Measurements from ENCODE around the gene UXT.

- TF ChIP-seq, protein P1, sequence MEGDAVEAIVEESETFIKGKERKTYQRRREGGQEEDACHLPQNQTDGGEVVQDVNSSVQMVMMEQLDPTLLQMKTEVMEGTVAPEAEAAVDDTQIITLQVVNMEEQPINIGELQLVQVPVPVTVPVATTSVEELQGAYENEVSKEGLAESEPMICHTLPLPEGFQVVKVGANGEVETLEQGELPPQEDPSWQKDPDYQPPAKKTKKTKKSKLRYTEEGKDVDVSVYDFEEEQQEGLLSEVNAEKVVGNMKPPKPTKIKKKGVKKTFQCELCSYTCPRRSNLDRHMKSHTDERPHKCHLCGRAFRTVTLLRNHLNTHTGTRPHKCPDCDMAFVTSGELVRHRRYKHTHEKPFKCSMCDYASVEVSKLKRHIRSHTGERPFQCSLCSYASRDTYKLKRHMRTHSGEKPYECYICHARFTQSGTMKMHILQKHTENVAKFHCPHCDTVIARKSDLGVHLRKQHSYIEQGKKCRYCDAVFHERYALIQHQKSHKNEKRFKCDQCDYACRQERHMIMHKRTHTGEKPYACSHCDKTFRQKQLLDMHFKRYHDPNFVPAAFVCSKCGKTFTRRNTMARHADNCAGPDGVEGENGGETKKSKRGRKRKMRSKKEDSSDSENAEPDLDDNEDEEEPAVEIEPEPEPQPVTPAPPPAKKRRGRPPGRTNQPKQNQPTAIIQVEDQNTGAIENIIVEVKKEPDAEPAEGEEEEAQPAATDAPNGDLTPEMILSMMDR (conservative IDR thresholded peaks at IDR 0.05; ENCODE audit: low read length), result no peak
- TF ChIP-seq EZH2phosphoT487 (IDR thresholded peaks at IDR 0.05; ENCODE audit: borderline replicate concordance, low read depth, low read length), result no peak
Measured at GRCh38 chrX:47632666-47633065, 26.3 kb downstream of the UXT start.

Measured in OCI-LY7 (cell line).